Fibroblast of pulmonary artery (primary cell): ENCODE measurements around the gene RIOX2.
"Not testable (repeated sequence)": the region's sequence is repeated elsewhere in the genome, so short reads cannot be mapped to it uniquely, and the experiment has no call there.

Experiments
- DNase-seq: peaks from one replicate; pipeline ENCODE4 v3.0.0-alpha.2; 2010; ENCODE audit warnings: low read depth
- H3K4me3 ChIP-seq: replicated peaks from 2 replicates; pipeline ENCODE4 v1.5.1; 2011; ENCODE audit warnings: low read depth, mild to moderate bottlenecking, control low read depth, low read length, moderate library complexity
- CTCF ChIP-seq: IDR thresholded peaks from 2 replicates; pipeline ENCODE4 v1.5.1; 2011; ENCODE audit warnings: mild to moderate bottlenecking, control low read depth, low read length, inconsistent platforms; ENCODE audit errors: missing control alignments

The RIOX2 gene

GRCh38 chr3:97916576-97916975 is 55.7 kb downstream of the RIOX2 start:
- H3K4me3 ChIP-seq: no peak overlapping the region
- DNase-seq: no peak
- TF ChIP-seq CTCF: no peak

- peak; percentile 40 for DNase-seq
- H3K4me3 ChIP-seq: no peak overlapping the region
These were observed 57.8 kb downstream of the RIOX2 start for GRCh38 chr3:97914388-97914787.

GRCh38 chr3:97911459-97911858 is 60.8 kb downstream of the RIOX2 start:
- H3K4me3 ChIP-seq: no peak overlapping the region
- no peak for TF ChIP-seq CTCF
- no peak for DNase-seq

More at GRCh38 chr3:97914388-97914787, 57.8 kb downstream of the RIOX2 start:
- no peak for TF ChIP-seq CTCF

GRCh38 chr3:97910931-97911351 is 61.3 kb downstream of the RIOX2 start:
- no peak for TF ChIP-seq CTCF
- DNase-seq: peak; percentile 8
- no peak overlapping the region for H3K4me3 ChIP-seq

- H3K4me3 ChIP-seq, DNase-seq: not testable (repeated sequence)
These were observed 61.9 kb downstream of the RIOX2 start for GRCh38 chr3:97910236-97910831.

GRCh38 chr3:97909830-97910229 is 62.4 kb downstream of the RIOX2 start:
- not testable (repeated sequence) for DNase-seq, H3K4me3 ChIP-seq

- no peak overlapping the region for H3K4me3 ChIP-seq
- no peak for TF ChIP-seq CTCF
- DNase-seq: peak; percentile 29
These were observed 70.7 kb downstream of the RIOX2 start for GRCh38 chr3:97901313-97902248.

GRCh38 chr3:97899331-97899730 is 72.9 kb downstream of the RIOX2 start:
- no peak for DNase-seq
- H3K4me3 ChIP-seq: no peak overlapping the region
- no peak for TF ChIP-seq CTCF
